Measurements from ENCODE around the gene SRGN.

GRCh38 chr10:69091143-69091651 is 3.3 kb downstream of the SRGN start:
- TF ChIP-seq POLR2A (IDR thresholded peaks at IDR 0.05; ENCODE audit: control extremely low read depth in 1 of 2, low read depth in 2 of 2, low read length in 2 of 2) (no peak), CHD2 (IDR thresholded peaks at IDR 0.05; ENCODE audit: low read length) (no peak), ATF3 (IDR thresholded peaks at IDR 0.05; ENCODE audit: insufficient read depth, low read depth, low read length) (no peak), YY1 (IDR thresholded peaks at IDR 0.05; ENCODE audit: low read depth, low read length) (no peak), CREB1 (IDR thresholded peaks at IDR 0.05) (no peak), SP1 (IDR thresholded peaks at IDR 0.05; ENCODE audit: low read depth, low read length) (no peak), CEBPB (IDR thresholded peaks at IDR 0.05; ENCODE audit: low read depth, low read length) (no peak), CTCF (IDR thresholded peaks at IDR 0.05; ENCODE audit: control extremely low read depth in 1 of 3, insufficient read depth in 1 of 3, low read depth in 1 of 3, low read length in 3 of 3) (no peak), EZH2 (IDR thresholded peaks at IDR 0.05; ENCODE audit: low read depth, low read length, severe bottlenecking) (no peak), KDM1A (IDR thresholded peaks at IDR 0.05; ENCODE audit: borderline replicate concordance, low read length) (no peak), GABPA (IDR thresholded peaks at IDR 0.05; ENCODE audit: borderline replicate concordance, insufficient read depth, low read length) (no peak), MAFK (IDR thresholded peaks at IDR 0.05; ENCODE audit: low read depth, low read length) (no peak), EP300 (IDR thresholded peaks at IDR 0.05; ENCODE audit: borderline replicate concordance in 1 of 2, low read depth in 2 of 2, low read length in 2 of 2) (no peak)
